ENCODE data around the gene JMJD6.
"Not testable (repeated sequence)": the region's sequence is repeated elsewhere in the genome, so short reads cannot be mapped to it uniquely, and the experiment has no call there.

Gene JMJD6

GRCh38 chr17:76715496-76715830, 10.9 kb downstream of the JMJD6 start:
- DNase-seq: no peak

GRCh38 chr17:76714822-76715495, 11.4 kb downstream of the JMJD6 start:
- DNase-seq: peak in 1 of 2 experiments; percentile 46

GRCh38 chr17:76714336-76714735, 12.1 kb downstream of the JMJD6 start:
- DNase-seq: no peak

GRCh38 chr17:76713765-76714164, 12.6 kb downstream of the JMJD6 start:
- no peak for DNase-seq

- DNase-seq: not testable (repeated sequence)
Observed at GRCh38 chr17:76712321-76712720, 14.1 kb downstream of the JMJD6 start.

- peak; percentile 49 to 79 for DNase-seq
Observed at GRCh38 chr17:76710863-76711611, 15.4 kb downstream of the JMJD6 start, which contains the start of gene MXRA7. Gene MXRA7, minus strand, starts transcription at chr17:76710965. Its CDS starts 19 bp downstream, at chr17:76710946.

GRCh38 chr17:76709951-76710862, 16.2 kb downstream of the JMJD6 start:
- not testable (repeated sequence) for DNase-seq

GRCh38 chr17:76709077-76709950, 17.1 kb downstream of the JMJD6 start:
- peak; percentile 42 to 82 for DNase-seq

GRCh38 chr17:76707985-76708807, 18.2 kb downstream of the JMJD6 start:
- no peak for DNase-seq

- no peak for DNase-seq
Observed at GRCh38 chr17:76706817-76707216, 19.6 kb downstream of the JMJD6 start.

GRCh38 chr17:76704805-76705204, 21.6 kb downstream of the JMJD6 start:
- no peak for DNase-seq

GRCh38 chr17:76702941-76703637, 23.3 kb downstream of the JMJD6 start:
- no peak for DNase-seq

GRCh38 chr17:76702076-76702475, 24.3 kb downstream of the JMJD6 start:
- no peak for DNase-seq

GRCh38 chr17:76701471-76701967, 24.9 kb downstream of the JMJD6 start:
- no peak for DNase-seq

- DNase-seq: peak; percentile 73 to 75
Observed at GRCh38 chr17:76700617-76701470, 25.6 kb downstream of the JMJD6 start.

GRCh38 chr17:76700270-76700616, 26.2 kb downstream of the JMJD6 start:
- peak in 1 of 2 experiments; percentile 68 for DNase-seq

- DNase-seq: not testable (repeated sequence)
Observed at GRCh38 chr17:76698466-76698977, 27.9 kb downstream of the JMJD6 start.

- DNase-seq: no peak
Observed at GRCh38 chr17:76697702-76698465, 28.5 kb downstream of the JMJD6 start.
